DOHH2 (cell line): ENCODE data around the gene GAS7.

ENCODE experiments used
- EZH2phosphoT487 ChIP-seq: fragments of 200-600 bp; sonication (generic); IDR thresholded peaks from 2 replicates; pipeline ENCODE4 v1.6.1; 2017; ENCODE audit warnings: borderline replicate concordance, mild to moderate bottlenecking, antibody characterized with exemption, low read length, moderate library complexity, mixed read lengths
- TF ChIP-seq, protein P1 (sequence below): fragments of 200-600 bp; sonication (generic); IDR thresholded peaks from one replicate; pipeline ENCODE4 v1.5.1; 2014; ENCODE audit warnings: antibody characterized with exemption, mild to moderate bottlenecking, low read depth, low read length; ENCODE audit not compliant: poor library complexity, severe bottlenecking

GRCh38 chr17:10243883-10244844 lies 45.8 kb upstream of the GAS7 start:
- TF ChIP-seq, protein P1, sequence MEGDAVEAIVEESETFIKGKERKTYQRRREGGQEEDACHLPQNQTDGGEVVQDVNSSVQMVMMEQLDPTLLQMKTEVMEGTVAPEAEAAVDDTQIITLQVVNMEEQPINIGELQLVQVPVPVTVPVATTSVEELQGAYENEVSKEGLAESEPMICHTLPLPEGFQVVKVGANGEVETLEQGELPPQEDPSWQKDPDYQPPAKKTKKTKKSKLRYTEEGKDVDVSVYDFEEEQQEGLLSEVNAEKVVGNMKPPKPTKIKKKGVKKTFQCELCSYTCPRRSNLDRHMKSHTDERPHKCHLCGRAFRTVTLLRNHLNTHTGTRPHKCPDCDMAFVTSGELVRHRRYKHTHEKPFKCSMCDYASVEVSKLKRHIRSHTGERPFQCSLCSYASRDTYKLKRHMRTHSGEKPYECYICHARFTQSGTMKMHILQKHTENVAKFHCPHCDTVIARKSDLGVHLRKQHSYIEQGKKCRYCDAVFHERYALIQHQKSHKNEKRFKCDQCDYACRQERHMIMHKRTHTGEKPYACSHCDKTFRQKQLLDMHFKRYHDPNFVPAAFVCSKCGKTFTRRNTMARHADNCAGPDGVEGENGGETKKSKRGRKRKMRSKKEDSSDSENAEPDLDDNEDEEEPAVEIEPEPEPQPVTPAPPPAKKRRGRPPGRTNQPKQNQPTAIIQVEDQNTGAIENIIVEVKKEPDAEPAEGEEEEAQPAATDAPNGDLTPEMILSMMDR: no peak
- TF ChIP-seq EZH2phosphoT487: no peak
